ENCODE results near the gene IRAG1. TPM values are rescaled to one million over a fixed set of nuclear protein-coding genes. Genes with fewer than 3 reads are reported as not detected.

Gene IRAG1
- total RNA-seq, 1 donor from 2014 or later = 236 TPM

DNA sequence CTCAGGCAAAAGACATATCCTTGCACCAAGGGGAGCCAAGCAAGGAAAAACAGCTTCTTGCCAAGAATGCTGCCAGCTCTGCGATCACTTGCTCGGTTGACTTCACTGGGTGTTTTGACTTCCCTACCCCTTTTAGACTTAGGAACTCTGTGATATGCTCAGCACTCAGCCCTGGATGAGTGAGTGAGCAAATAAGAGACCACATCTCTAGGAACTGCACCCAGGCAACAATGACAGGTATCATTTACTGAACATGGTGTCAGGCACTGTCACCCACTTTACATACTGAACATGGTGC, 3.7 kb upstream of the IRAG1 start:
- no peaks in the 10 kb centered on the region for H3K36me3 ChIP-seq
- no peak for DNase-seq (ENCODE audit: low spot score in 2 of 2)
- TF ChIP-seq, protein P1, sequence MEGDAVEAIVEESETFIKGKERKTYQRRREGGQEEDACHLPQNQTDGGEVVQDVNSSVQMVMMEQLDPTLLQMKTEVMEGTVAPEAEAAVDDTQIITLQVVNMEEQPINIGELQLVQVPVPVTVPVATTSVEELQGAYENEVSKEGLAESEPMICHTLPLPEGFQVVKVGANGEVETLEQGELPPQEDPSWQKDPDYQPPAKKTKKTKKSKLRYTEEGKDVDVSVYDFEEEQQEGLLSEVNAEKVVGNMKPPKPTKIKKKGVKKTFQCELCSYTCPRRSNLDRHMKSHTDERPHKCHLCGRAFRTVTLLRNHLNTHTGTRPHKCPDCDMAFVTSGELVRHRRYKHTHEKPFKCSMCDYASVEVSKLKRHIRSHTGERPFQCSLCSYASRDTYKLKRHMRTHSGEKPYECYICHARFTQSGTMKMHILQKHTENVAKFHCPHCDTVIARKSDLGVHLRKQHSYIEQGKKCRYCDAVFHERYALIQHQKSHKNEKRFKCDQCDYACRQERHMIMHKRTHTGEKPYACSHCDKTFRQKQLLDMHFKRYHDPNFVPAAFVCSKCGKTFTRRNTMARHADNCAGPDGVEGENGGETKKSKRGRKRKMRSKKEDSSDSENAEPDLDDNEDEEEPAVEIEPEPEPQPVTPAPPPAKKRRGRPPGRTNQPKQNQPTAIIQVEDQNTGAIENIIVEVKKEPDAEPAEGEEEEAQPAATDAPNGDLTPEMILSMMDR (IDR thresholded peaks at IDR 0.05) = no peak
- no peaks in the 10 kb centered on the region for H3K9me3 ChIP-seq
- H3K4me1 ChIP-seq = peaks cover 15 to 47% of the 10 kb centered on the region in 2 donors
- peak overlapping the region; percentile 99 for H3K27ac ChIP-seq
- H3K4me3 ChIP-seq = peak overlapping the region in 1 of 2 donors; percentile 9
- intact Hi-C loops (cut with DNase I) = loop anchor here (1.0 kb wide), 1 partner anchor 37 kb away; no protein-coding TSS in a partner anchor
- H3K27me3 ChIP-seq = no peaks in the 10 kb centered on the region

DNA sequence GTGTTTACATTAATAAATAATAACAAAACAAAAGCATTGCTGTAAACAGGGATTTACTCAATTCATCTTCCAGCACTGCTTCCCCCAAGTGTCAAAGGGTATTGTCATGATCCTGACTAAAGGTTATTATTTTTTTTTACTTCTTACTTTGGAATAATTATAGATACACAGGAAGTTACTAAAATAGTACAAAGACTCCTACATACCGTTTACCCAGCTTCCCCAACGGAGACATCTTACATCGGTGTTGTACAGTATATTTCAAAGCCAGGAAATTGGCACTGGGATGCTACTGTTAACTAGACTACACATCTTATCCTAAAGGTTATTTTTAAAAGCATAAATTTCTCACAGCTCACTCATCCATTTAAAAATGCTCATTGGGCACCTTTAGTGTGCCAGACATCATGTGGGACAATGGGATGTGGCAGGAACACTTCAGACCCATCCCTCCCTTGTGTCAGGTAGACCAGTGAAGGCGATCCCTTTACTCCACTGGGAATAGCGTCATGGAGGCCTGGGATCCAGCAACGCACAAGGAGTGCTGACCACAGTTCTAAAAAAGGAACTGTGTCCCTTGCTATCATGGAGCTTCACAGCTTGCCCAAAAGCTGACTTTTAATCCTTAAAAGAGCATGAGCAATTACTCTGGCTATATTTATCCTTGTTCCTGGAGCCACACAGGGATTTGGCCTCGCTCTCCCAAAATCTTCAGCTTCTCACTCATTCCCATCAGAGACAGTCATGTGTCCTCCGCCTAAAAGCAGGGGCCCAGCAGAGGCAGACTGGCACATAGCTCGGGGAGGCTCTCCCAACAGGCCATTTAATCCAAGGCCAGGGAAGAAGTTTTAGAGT, 3.1 kb upstream of the IRAG1 start:
- peak overlapping the region; percentile 99 for H3K27ac ChIP-seq
- TF ChIP-seq, protein P1 (IDR thresholded peaks at IDR 0.05) = no peak
- DNase-seq (ENCODE audit: low spot score in 2 of 2) = peak in 1 of 2 donors; percentile 87
- H3K4me3 ChIP-seq = peak overlapping the region in 1 of 2 donors; percentile 9
- H3K27me3 ChIP-seq = no peaks in the 10 kb centered on the region
- H3K9me3 ChIP-seq = no peaks in the 10 kb centered on the region
- peaks cover 0 to under 1% of the 10 kb centered on the region in 2 donors for H3K36me3 ChIP-seq
- intact Hi-C loops (cut with DNase I) = loop anchor here (1.0 kb wide), 2 partner anchors 38 to 109 kb away; no protein-coding TSS in a partner anchor
- H3K4me1 ChIP-seq = peaks cover 15 to 47% of the 10 kb centered on the region in 2 donors

DNA sequence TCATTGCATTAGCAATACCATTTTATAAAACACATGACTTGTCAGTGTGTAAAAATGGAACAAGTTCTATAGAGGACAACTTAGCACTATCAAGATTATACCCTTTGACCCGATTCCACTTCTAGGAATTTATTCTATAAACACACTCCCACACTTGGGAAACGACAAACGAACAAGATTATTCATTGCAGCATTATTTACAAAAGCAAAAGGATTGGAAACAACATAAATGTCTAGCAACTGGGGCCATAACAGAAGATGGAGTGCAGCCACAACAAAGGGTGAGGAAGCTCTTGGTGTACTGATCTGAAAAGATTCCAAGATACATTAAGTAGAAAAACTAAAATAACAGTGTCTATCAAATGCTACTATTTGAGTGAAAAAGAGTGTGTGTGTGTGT, 2.3 kb upstream of the IRAG1 start:
- no peak for DNase-seq (ENCODE audit: low spot score in 2 of 2)
- intact Hi-C loops (cut with DNase I) = loop anchor here (1.0 kb wide), 1 partner anchor 109 kb away; no protein-coding TSS in a partner anchor
- Histone ChIP-seq H3K27ac (peak overlapping the region; percentile 99), H3K36me3 (peaks cover 0 to 4% of the 10 kb centered on the region in 2 donors), H3K4me3 (no peak overlapping the region), H3K9me3 (no peaks in the 10 kb centered on the region), H3K27me3 (no peaks in the 10 kb centered on the region), H3K4me1 (peaks cover 15 to 47% of the 10 kb centered on the region in 2 donors)
- TF ChIP-seq, protein P1 (IDR thresholded peaks at IDR 0.05) = no peak

- Histone ChIP-seq H3K36me3 (peaks cover 0 to 4% of the 10 kb centered on the region in 2 donors), H3K27me3 (no peaks in the 10 kb centered on the region), H3K4me3 (peak overlapping the region in 1 of 2 donors; percentile 87), H3K9me3 (no peaks in the 10 kb centered on the region), H3K4me1 (peaks cover 15 to 47% of the 10 kb centered on the region in 2 donors), H3K27ac (peak overlapping the region; percentile 99)
- DNase-seq (ENCODE audit: low spot score in 2 of 2) = no peak
- TF ChIP-seq, protein P1 (IDR thresholded peaks at IDR 0.05) = peak in 2 of 3 experiments; percentile 5 to 19
- intact Hi-C loops (cut with DNase I) = loop anchor here (5.0 kb wide), 1 partner anchor 127 kb away; the partner anchor contains the start of gene LYVE1
Observed at GRCh38 chr11:10694486-10695239, 1.1 kb upstream of the IRAG1 start.

- TF ChIP-seq, protein P1 (IDR thresholded peaks at IDR 0.05) = no peak
- H3K4me3 ChIP-seq = peak overlapping the region; percentile 66 to 87
- peaks cover 11 to 51% of the 10 kb centered on the region in 2 donors for H3K4me1 ChIP-seq
- H3K36me3 ChIP-seq = peaks cover 9 to 23% of the 10 kb centered on the region in 2 donors
- no peaks in the 10 kb centered on the region for H3K27me3 ChIP-seq
- intact Hi-C loops (cut with DNase I) = loop anchor here (1.0 to 5.0 kb wide), 3 partner anchors 17 to 125 kb away; partner anchors contain the start of gene LYVE1
- H3K9me3 ChIP-seq = no peaks in the 10 kb centered on the region
- peak overlapping the region; percentile 99 for H3K27ac ChIP-seq
- DNase-seq (ENCODE audit: low spot score in 2 of 2) = no peak
Observed at GRCh38 chr11:10692531-10693115, 932 bp downstream of the IRAG1 start.

Measured in ascending aorta (tissue), 2 donors.